ENCODE measurements around the gene NHEJ1. TPM values are rescaled to one million over a fixed set of nuclear protein-coding genes. Genes with fewer than 3 reads are reported as not detected.
A peak's percentile ranks its signal among the peaks of the same experiment; 100 is the strongest.

The NHEJ1 gene
- total RNA-seq, 1 donor from 2014 or later: 7.8 TPM

DNA sequence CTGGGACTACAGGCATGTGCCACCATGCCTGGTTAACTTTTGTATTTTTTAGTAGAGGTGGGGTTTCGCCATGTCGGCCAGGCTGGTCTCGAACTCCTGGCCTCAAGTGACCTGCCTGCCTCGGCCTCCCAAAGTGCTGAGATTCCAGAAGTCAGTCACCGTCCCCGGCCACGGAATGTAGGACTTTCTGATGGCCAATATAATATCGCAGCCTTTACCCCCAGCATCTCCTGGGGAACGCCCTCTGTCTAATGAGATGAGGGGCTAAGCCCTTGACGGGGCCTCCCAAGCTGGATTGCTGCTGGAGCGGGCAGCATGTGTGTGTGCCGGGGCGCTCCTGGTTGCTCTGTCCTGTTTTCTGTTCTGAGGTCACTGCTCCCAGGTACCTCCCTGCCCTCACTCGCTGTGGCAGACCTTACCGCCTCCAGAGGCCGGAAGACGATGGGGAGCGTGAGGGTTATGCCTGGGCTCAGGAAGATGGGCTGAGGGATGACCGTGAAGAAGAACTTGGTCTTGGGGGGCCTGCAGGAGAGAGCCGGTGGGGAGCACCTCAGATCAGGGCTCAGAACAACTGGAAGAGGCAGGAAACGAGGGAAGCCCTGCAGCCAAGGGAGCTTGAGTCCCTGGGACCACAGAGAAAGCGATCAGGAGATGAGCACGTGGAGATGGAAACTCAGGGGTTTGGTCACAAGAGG lies 128.4 kb downstream of the NHEJ1 start:
- DNase-seq (ENCODE audit: low spot score) (no peak), ATAC-seq (no peak)

DNA sequence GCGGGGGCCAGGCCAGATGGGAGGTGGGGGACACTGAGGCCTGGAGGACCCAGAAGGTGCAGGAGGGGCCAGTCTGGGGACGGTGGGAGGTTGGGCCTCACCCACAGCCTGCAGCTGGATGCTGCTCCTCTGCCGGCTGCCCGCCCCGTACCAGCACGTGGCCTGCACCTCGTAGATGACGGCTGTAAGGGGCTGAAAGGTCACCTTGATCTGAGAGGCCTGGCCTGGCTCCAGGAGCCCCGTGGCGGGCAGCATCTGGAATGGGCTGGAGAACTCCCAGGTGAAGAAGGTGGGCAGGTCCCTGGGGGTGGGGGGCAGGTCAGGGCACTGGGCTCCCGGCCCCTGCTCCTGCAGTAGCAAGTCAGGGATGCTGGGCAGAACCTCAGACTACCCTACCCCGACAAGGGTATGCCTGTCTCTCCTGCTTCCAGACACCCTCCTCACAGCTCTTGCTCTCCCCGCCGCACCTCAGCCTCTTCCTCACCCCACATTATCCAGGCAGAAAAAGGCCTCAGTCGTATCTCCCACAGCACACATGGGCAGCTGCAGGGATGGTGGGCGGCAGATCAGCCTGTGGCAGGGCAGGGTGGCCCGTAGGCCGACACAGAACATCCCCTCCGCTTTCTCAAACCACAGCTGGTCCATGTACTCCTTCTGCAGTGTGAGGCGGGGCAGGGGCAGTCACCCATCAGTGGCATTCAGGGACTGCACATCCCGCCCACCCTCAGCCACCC lies 129.4 kb downstream of the NHEJ1 start:
- ATAC-seq (no peak), DNase-seq (ENCODE audit: low spot score) (no peak)

DNA sequence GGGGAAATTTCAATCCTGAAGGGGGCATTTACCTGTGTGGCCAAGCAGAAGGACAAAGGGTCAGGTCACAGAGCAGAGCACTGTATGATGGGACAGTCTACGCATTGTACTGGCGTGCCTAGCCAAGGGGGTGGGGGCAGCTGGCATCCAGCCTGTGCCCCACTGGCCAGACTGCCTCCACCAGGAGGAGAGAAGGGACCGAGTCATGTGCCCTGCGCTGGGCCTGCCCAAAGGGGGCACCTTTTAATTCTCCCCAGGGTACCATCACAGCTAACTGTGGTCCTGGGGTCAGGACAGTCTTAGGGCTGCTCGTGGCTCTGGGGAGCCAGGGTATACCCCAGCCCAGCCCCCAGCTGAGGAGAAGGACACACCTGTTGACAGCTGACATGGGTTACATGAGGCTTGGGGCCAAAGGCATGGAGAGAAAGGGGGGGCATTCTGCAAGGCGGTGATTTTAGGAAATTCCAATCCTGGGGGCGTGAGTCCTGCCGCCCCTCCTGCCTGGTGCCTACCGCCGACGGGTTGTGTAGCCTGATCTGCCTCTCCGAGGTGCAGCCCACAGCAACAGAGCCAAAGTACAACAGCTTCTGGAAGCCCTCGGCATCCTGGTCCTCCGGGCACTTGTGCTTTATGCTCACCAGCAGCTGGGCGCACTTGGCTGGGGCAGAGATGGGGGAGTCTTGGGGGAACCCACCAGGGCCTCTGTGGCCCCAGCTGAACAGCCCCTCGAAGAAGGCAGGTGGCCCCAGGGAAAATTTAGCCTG lies 130.3 kb downstream of the NHEJ1 start:
- ATAC-seq (no peak), DNase-seq (ENCODE audit: low spot score) (no peak)

DNA sequence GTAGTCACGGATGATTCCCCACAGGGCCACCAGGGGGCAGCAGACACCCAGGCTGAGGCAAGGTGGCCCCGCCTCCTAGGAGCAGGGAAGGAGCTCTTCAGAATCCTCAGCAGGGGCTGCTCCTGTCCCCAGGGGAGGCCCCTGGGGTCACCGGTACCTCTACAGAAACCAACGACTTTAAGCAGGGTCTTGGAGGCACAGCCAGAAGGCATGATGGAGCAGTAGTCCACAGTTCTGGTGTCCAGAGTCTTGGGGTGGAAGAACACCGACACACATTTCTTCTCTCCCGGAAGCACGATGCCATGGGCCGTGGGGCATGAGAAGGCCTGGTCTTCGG lies 130.8 kb downstream of the NHEJ1 start:
- DNase-seq (ENCODE audit: low spot score): peak; percentile 86

DNA sequence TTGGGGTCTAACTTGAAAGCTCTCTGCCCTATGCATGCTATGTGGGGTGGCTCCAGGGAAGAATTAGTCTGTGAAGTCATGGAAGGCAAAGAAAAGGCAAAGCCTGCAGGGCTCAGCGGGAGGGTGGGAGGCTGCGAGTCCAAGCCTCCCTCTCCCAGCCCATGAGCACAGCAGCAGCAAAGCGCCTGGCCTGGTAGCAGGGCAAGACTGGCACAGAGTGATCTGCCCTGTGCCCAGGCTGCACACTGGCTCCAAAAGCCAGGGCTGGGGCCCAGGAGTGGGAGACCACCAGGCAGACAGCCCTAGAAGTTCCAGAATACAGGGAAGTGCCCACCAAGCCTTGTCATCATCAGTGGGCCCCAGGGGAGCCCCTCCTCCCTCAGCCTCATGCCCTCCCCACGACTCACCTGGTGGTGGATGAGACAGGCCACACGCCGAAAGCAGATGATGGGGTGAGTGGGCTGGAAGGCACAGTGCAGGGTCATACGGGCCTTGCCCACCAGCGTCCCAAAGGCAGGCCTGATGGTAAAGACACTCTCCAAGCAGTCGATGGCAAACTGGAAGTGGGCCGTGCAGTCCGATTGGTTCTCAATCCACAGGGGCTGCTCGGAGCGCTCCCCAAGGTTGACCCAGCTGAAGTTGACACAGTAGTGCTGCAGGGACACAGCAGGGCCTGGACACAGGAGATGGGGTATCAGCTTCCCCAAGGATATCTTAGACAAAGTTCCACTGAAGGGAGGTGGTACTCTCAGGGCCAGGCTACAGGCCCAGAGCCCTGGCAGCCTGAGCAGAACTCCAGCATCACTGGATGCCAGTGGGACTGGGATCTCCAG lies 131.4 kb downstream of the NHEJ1 start:
- DNase-seq (ENCODE audit: low spot score) (no peak), ATAC-seq (no peak)

More for the DNA sequence above, 130.8 kb downstream of the NHEJ1 start:
- peak; percentile 100 for ATAC-seq

DNA sequence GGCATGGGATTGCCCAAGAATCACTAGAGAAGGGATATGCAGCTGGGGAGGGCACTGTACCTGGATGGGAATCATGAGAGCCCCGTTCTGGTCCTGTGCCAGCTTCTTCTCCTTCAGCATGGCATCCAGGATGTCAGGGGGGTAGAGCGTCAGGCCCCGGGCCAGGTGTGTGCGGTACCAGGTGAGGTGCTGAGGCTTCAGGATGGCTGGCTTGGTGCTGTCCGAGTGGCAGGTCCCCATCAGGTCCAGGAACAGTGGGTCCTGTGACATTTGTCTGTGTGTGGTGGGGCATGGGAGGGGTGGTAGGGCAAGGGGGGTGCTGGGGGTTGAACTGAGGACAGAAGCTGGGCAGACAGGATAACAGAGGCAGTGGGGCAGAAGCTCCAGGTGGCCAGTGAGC lies 132.5 kb downstream of the NHEJ1 start:
- DNase-seq (ENCODE audit: low spot score): no peak
- ATAC-seq: no peak

DNA sequence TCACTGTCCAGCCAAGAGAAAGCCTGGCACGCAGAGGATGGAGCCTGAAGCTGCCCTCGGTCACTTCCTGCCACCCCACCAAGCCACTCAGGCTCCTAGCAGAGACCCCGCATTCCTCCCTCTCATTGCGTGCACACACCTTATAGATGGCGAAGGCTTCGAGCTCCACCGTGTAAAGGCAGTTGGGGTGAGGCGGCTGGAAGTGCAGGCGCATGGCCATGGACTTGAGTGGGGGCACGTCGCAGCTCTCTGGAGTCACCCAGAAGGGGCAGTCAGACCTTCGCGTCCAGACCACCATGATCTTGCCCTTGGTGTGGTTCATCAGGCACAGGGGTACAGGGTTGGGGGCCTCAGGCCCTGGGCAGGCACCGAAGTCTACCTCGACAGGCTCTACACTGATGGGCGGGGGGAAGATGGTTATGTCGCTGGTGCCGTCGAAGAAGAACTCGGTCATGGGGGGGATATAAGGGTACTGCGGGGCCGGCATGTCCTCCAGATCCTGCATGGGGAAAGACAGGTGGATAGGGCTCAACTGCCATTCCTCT lies 133.0 kb downstream of the NHEJ1 start:
- DNase-seq (ENCODE audit: low spot score) (no peak), ATAC-seq (no peak)

DNA sequence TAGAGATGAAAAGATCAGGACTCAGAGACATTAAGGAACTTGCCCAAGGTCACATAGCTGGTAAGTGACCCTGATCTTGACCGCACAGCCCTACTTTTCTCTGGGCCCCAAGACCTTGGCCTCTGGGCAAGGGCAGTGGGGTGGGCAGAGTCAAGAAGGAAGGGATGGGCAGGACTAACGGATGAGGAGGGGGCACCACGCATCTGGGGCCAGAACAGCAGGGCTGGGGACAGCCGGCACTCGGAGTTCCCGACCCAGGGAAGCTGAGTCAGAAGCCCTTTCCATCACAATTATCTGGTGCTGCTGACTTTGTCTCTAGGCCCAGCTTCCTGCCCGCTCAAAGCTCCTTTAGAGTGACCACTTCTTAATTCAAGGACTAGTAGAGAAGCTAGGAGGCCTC lies 133.7 kb downstream of the NHEJ1 start:
- no peak for ATAC-seq
- no peak for DNase-seq (ENCODE audit: low spot score)

DNA sequence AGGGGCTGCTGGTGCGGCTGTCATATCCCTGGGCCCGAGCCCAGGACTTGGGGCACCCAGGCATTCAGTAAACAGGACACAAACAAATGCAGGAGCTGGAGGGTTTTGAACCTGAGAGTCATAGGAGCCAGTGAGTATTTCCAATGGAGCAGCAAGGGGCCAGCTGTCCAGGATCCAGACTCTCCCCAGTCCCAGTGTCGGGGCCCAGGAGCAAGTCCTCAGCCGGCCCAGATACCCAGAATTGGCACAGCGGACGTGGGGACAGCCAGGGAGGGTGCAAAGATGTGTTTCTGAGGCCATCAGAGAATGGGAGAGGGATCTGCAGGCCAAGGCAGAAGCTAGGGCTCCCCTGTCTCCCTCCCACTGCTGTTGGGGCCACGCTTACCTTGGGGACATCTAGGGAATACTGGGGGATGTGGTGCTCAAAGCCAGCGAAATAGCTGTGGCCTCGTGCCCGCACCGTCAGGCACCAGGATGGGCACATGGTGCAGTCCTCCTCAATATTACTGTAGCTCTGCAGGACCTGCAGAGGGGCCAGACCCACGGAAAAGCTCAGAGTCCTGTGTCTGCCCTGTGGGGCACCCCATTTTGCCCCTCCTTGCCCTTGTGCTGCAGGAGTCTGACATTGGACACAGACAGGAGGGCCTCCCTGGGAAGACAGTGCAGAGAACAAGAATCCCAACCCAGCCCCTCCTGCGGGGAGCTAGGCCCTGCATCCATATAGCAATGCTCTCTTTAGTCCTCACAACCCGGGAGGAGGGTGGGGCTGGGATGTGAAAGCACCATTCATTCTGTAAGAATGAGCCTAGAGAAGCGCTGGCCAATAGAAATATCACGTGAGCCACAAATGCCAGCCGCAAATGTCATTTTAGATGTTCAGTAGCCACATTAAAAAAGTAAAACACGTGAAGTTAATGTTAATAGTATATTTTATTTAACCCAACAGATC lies 134.7 kb downstream of the NHEJ1 start:
- ATAC-seq (no peak), DNase-seq (ENCODE audit: low spot score) (no peak)

Other genes with a start within 250 kb of the NHEJ1 start
- not detected for gene CDK5R2, start 201.1 kb downstream of the NHEJ1 start, total RNA-seq
- not detected for gene FEV, start 175.6 kb downstream of the NHEJ1 start, total RNA-seq
- not detected for gene CRYBA2, start 167.4 kb downstream of the NHEJ1 start, total RNA-seq
- gene CFAP65, start 119.3 kb downstream of the NHEJ1 start, total RNA-seq: 0.05 TPM
- gene IHH, start 99.9 kb downstream of the NHEJ1 start, total RNA-seq: 4.9 TPM
- gene SLC23A3, start 9.2 kb upstream of the NHEJ1 start, total RNA-seq: 2.8 TPM
- gene CNPPD1, start 16.1 kb upstream of the NHEJ1 start, total RNA-seq: 31.2 TPM
- gene RETREG2, start 17.5 kb upstream of the NHEJ1 start, total RNA-seq: 54.8 TPM
- 28.6 TPM for gene ZFAND2B, start 46.0 kb upstream of the NHEJ1 start, total RNA-seq
- 53.5 TPM for gene ABCB6, start 58.1 kb upstream of the NHEJ1 start, total RNA-seq
- 45.8 TPM for gene ATG9A, start 68.8 kb upstream of the NHEJ1 start, total RNA-seq
- 22.1 TPM for gene ANKZF1, start 69.0 kb upstream of the NHEJ1 start, total RNA-seq
- 3.1 TPM for gene GLB1L, start 84.6 kb upstream of the NHEJ1 start, total RNA-seq
- 24.4 TPM for gene STK16, start 84.7 kb upstream of the NHEJ1 start, total RNA-seq
- not detected for gene TUBA4B, start 92.4 kb upstream of the NHEJ1 start, total RNA-seq
- 29.0 TPM for gene TUBA4A, start 93.1 kb upstream of the NHEJ1 start, total RNA-seq
- gene DNAJB2, start 118.6 kb upstream of the NHEJ1 start, total RNA-seq: 40.9 TPM
- not detected for gene PTPRN, start 148.6 kb upstream of the NHEJ1 start, total RNA-seq
- gene RESP18, start 171.9 kb upstream of the NHEJ1 start, total RNA-seq: not detected
- 37.4 TPM for gene DNPEP, start 227.1 kb upstream of the NHEJ1 start, total RNA-seq